ENCODE measurements around the gene ZMYND11.

DNA sequence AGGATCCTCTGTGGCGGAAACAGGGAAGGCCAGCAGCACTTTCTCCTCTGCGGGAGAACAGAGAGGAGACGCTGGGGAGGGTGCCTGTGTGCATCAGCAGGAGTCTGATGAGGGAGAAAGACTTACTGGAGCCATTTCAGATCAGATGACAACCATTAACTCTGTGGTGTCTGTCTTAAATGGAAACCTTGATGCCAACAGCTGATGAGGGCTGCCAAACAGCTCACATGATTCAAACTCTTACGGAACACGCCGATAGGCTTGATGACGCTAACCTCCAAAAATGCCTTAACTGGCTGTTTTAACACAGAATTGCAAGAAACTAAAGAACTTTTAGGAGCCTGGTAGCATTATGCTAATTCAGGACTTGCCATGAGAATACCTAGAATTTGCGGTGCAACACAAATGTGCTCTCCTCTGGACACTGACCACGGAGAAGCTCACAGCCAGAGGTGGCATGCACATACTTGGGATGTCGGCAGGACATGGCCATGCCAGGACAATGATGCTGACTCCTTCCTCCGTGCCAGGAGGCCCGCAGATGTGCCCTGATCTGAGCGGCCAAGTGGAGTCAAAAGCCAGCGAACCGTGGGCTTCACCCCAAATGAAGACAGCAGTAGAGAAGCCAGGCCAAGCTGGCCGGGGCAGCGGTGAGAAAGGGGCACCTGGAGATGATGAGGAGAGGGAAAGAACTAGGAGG lies 154.9 kb downstream of the ZMYND11 start:
- TF ChIP-seq EZH2 (optimal IDR thresholded peaks at IDR 0.05; ENCODE audit: low read depth, low read length) (no peak), EZH2phosphoT487 (IDR thresholded peaks at IDR 0.05; ENCODE audit: low read length) (no peak)
- TF ChIP-seq, protein P1, sequence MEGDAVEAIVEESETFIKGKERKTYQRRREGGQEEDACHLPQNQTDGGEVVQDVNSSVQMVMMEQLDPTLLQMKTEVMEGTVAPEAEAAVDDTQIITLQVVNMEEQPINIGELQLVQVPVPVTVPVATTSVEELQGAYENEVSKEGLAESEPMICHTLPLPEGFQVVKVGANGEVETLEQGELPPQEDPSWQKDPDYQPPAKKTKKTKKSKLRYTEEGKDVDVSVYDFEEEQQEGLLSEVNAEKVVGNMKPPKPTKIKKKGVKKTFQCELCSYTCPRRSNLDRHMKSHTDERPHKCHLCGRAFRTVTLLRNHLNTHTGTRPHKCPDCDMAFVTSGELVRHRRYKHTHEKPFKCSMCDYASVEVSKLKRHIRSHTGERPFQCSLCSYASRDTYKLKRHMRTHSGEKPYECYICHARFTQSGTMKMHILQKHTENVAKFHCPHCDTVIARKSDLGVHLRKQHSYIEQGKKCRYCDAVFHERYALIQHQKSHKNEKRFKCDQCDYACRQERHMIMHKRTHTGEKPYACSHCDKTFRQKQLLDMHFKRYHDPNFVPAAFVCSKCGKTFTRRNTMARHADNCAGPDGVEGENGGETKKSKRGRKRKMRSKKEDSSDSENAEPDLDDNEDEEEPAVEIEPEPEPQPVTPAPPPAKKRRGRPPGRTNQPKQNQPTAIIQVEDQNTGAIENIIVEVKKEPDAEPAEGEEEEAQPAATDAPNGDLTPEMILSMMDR (IDR thresholded peaks at IDR 0.05; ENCODE audit: low read length) = no peak
